Measurements from ENCODE around the gene FAM177A1. TPM values are rescaled to one million over a fixed set of nuclear protein-coding genes. Genes with fewer than 3 reads are reported as not detected.

FAM177A1 gene
- total RNA-seq, 1 experiment from 2014 or later, result 46.7 TPM

DNA sequence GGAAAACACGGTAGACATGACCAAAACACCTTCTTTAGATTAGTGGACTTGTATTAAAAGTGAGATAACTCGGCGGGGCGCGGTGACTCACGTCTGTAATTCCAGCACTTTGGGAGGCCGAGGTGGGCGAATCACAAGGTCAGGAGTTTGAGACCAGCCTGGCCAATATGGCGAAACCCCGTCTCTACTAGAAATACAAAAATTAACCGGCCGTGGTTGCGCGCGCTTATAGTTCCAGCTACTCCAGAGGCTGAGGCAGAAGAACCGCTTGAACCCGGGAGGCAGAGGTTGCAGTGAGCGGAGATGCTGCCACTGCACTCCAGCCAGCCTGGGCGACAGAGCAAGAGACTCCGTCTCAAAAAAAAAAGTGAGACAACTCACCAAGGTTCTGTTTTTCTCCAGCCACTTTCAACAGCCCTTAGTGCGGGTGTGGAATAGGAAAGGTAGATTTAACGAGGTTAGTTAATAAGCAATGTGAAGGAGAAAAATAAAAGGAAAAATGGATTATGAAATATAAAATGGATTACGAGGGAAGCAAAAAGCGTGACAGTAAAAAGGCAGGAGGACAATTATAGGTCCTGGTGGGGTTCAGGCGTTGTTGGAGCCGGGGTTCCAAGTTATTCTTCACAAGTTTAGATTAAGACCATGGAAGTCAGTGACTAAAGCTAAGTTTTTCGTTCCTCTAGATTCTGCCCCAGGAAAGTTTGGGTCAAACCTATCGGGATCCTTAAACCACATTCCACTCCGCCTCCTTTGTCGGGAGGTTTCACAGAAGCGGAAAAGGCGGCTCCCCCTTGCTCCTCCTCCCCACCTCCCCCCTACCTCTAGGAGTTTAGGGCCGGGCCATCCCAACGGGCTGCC is 75.2 kb downstream of the FAM177A1 start:
- ChIA-PET CTCF (interaction anchor here (0.5 kb wide), 1 partner anchor 123 kb away, joined by 5 read pairs; no protein-coding TSS in a partner anchor), POLR2A (interaction anchor here (0.6 to 1.4 kb wide), 3 partner anchors 248 to 352 kb away, joined by 3 to 6 read pairs (median 6); partner anchors contain the start of gene NFKBIA)
- H3K4me1 ChIP-seq (ENCODE audit: control insufficient read depth, insufficient read depth, low read length), result peaks cover 17% of the 10 kb centered on the region; the same call in 1 of the 2 replicates
- no peak for DNase-seq (ENCODE audit: low read depth, low spot score)
- TSS peak; percentile 88 for BruUV-seq (replicated peaks)
- H3K4me3 ChIP-seq (ENCODE audit: low read depth in 2 of 2, low read length in 2 of 2), result peak overlapping the region; percentile 87 to 94
- no peaks in the 10 kb centered on the region for H3K36me3 ChIP-seq (ENCODE audit: control insufficient read depth, insufficient read depth, low read length)
- peak overlapping the region; percentile 99 for H3K27ac ChIP-seq (ENCODE audit: low read length)
- in situ Hi-C loops (cut with HindIII; ENCODE audit: low pct_unique_long_range_greater_than_20kb, low sequenced_read_pairs), result no loop called here
- no peaks in the 10 kb centered on the region for H3K9me3 ChIP-seq (ENCODE audit: control insufficient read depth, insufficient read depth, low read depth, low read length)
- no peaks in the 10 kb centered on the region for H3K27me3 ChIP-seq (ENCODE audit: control insufficient read depth, insufficient read depth, low read length)
- intact Hi-C loops (cut with micrococcal nuclease; ENCODE audit: unreplicated experiment), result no loop called here
- ATAC-seq, result no peak
- TF ChIP-seq POLR2AphosphoS5 (IDR thresholded peaks at IDR 0.05; ENCODE audit: low read depth, low read length) (peak; percentile 51), SIN3A (IDR thresholded peaks at IDR 0.05; ENCODE audit: borderline replicate concordance, insufficient read depth, low read depth, low read length) (no peak)

DNA sequence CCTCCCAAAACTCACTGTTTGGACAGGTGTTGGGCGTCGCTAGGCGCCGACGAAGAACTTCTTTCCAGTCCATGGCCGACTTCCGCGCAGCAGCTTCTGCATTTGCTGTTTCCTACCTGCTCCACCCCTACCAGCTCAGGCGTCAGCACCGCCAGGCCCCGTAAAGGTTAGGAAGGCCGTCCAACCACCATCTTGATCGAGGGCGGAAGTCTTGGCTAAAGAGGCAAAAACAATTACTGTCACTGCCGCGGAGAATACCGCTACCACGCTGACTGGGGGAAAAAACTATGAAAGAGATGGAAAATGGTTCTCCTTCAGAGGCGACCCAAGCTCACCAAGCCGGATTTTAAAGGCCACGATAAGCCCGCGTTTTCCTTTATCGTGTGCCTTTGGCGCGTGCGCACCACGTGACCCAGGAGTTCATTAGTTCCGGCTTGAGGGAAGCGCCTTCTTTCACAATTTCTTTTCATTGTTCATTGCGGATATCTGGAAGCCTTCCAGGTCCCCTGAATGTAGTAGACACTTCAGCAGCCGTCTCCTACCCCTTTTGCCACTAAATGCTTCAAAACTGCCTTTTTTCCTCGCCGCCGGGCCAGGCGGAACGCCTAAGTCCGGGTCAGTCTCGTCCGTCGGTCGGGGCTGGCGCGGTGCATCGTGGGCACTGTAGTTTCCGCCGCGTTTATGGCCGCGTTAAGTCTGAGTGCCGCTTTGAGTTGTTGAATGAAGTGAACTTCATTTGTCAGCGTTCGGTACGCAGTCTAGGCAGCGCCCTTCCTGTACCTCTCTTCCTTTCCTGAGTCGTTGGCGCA is 76.0 kb downstream of the FAM177A1 start, which contains the start of the genes PPP2R3C and PRORP:
Gene PPP2R3C, minus strand, starts transcription at position 104 of the 809 bp plus-strand sequence. Its CDS starts 31 bp downstream, at position 73.
Gene PRORP, plus strand, starts transcription at position 666 of the 809 bp plus-strand sequence. CDS start 694 bp downstream, outside the sequence.
- intact Hi-C loops (cut with micrococcal nuclease; ENCODE audit: unreplicated experiment), result no loop called here
- TF ChIP-seq POLR2AphosphoS5 (IDR thresholded peaks at IDR 0.05; ENCODE audit: low read depth, low read length), result peak; percentile 49
- TF ChIP-seq TCF7L2 (IDR thresholded peaks at IDR 0.05; ENCODE audit: low read depth, low read length), result peak; percentile 52; the same call in 1 of the 2 replicates
- TF ChIP-seq SIN3A (IDR thresholded peaks at IDR 0.05; ENCODE audit: borderline replicate concordance, insufficient read depth, low read depth, low read length), result peak; percentile 34; the same call in 1 of the 2 replicates
- TF ChIP-seq, protein P1, sequence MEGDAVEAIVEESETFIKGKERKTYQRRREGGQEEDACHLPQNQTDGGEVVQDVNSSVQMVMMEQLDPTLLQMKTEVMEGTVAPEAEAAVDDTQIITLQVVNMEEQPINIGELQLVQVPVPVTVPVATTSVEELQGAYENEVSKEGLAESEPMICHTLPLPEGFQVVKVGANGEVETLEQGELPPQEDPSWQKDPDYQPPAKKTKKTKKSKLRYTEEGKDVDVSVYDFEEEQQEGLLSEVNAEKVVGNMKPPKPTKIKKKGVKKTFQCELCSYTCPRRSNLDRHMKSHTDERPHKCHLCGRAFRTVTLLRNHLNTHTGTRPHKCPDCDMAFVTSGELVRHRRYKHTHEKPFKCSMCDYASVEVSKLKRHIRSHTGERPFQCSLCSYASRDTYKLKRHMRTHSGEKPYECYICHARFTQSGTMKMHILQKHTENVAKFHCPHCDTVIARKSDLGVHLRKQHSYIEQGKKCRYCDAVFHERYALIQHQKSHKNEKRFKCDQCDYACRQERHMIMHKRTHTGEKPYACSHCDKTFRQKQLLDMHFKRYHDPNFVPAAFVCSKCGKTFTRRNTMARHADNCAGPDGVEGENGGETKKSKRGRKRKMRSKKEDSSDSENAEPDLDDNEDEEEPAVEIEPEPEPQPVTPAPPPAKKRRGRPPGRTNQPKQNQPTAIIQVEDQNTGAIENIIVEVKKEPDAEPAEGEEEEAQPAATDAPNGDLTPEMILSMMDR (IDR thresholded peaks at IDR 0.05), result no peak
- TF ChIP-seq REST (IDR thresholded peaks at IDR 0.05; ENCODE audit: insufficient read depth in 1 of 2, low read depth in 2 of 2, low read length in 1 of 2), result no peak

More for the DNA sequence above, 76.0 kb downstream of the FAM177A1 start, which contains the start of the genes PPP2R3C and PRORP:
- H3K27me3 ChIP-seq (ENCODE audit: control insufficient read depth, insufficient read depth, low read length), result no peaks in the 10 kb centered on the region
- ATAC-seq (peak; percentile 95), DNase-seq (ENCODE audit: low read depth, low spot score) (peak; percentile 89)
- H3K4me3 ChIP-seq (ENCODE audit: low read depth in 2 of 2, low read length in 2 of 2), result peak within 1 kb of the TSS; percentile 87 to 94
- H3K27ac ChIP-seq (ENCODE audit: low read length), result peak within 1 kb of the TSS; percentile 99
- BruUV-seq (replicated peaks), result no TSS peak
- in situ Hi-C loops (cut with HindIII; ENCODE audit: low pct_unique_long_range_greater_than_20kb, low sequenced_read_pairs), result no loop called here
- H3K4me1 ChIP-seq (ENCODE audit: control insufficient read depth, insufficient read depth, low read length), result peaks cover 17% of the 10 kb centered on the region; the same call in 1 of the 2 replicates
- CTCF ChIA-PET, result no interaction called here
- no peaks in the 10 kb centered on the region for H3K36me3 ChIP-seq (ENCODE audit: control insufficient read depth, insufficient read depth, low read length)
- no peaks in the 10 kb centered on the region for H3K9me3 ChIP-seq (ENCODE audit: control insufficient read depth, insufficient read depth, low read depth, low read length)
- POLR2A ChIA-PET, result interaction anchor here (0.6 to 1.4 kb wide), 2 partner anchors 71 to 283 kb away, joined by 5 to 6 read pairs; partner anchors contain the start of gene NFKBIA
